Measurements from ENCODE around the gene ST14.

DNA sequence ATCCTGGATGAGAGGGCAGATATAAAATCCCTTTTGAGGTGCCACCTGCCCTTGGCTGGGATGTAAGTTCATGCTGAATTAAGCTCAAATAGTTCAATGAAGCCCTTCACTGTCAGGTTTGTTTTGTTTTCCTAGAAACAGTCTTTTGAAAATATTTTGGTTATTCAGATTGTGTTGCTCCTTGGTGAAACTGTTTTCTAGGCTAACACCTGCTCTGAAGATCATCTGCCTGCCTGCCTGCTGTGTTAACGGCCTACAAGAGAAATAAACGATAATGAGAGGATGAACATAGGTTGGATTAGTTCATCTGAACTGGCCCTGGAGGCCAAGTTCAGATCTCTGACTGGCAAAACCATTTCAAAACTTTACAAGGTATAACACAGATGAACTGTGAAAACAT is 87.7 kb downstream of the ST14 start:
- TF ChIP-seq POLR2A (IDR thresholded peaks at IDR 0.05) (no peak), POLR2AphosphoS5 (IDR thresholded peaks at IDR 0.05) (no peak)
- TF ChIP-seq, protein P1, sequence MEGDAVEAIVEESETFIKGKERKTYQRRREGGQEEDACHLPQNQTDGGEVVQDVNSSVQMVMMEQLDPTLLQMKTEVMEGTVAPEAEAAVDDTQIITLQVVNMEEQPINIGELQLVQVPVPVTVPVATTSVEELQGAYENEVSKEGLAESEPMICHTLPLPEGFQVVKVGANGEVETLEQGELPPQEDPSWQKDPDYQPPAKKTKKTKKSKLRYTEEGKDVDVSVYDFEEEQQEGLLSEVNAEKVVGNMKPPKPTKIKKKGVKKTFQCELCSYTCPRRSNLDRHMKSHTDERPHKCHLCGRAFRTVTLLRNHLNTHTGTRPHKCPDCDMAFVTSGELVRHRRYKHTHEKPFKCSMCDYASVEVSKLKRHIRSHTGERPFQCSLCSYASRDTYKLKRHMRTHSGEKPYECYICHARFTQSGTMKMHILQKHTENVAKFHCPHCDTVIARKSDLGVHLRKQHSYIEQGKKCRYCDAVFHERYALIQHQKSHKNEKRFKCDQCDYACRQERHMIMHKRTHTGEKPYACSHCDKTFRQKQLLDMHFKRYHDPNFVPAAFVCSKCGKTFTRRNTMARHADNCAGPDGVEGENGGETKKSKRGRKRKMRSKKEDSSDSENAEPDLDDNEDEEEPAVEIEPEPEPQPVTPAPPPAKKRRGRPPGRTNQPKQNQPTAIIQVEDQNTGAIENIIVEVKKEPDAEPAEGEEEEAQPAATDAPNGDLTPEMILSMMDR (IDR thresholded peaks at IDR 0.05): no peak
